HepG2 (cell line): ENCODE results near the gene ERCC6L2. TPM values are rescaled to one million over a fixed set of nuclear protein-coding genes. Genes with fewer than 3 reads are reported as not detected.

Experiments
- ATAC-seq: fragments of 200-7000 bp; cut with Tn5 transposase; 3 replicates; pipeline ENCODE4 v1.9.1; 2020; ENCODE audit warnings: mild to moderate bottlenecking, moderate library complexity
- BruUV-seq: library from RNA; stranded (reverse); fragments of 400-500 nt; replicated peaks from 2 replicates; lab custom pipeline; 2021; lab: Mats Ljungman, UMichigan
- CTCF ChIA-PET: fragments of 300-600 bp; formaldehyde crosslinking; extraction: SDS; loops from one replicate; lab custom pipeline; 2021; ENCODE audit warnings: low total read pairs, inconsistent platforms, low intra/inter-chr PET ratio; lab: Yijun Ruan, JAX
- POLR2A ChIA-PET: fragments of 350-600 bp; sonication (Branson Sonifier 250); formaldehyde crosslinking; loops from one replicate; lab custom pipeline; 2020; ENCODE audit warnings: antibody characterized with exemption, inconsistent platforms; lab: Yijun Ruan, JAX
- DNase-seq: peaks from one replicate; pipeline ENCODE4 v3.0.0-alpha.2; 2015; ENCODE audit warnings: low spot score
- FAIRE-seq: peaks from 3 replicates; lab custom pipeline; 2011; peaks lifted over from hg19 to GRCh38; lab: Jason Lieb, UNC
- H2AFZ ChIP-seq: one replicate; pipeline ENCODE4 v1.6.1; 2011; ENCODE audit warnings: low read length, inconsistent platforms
- H3K27ac ChIP-seq: fragments of 300-600 bp; 3 replicates; pipeline ENCODE4 v1.8.0; 2011; ENCODE audit warnings: mixed run types, mild to moderate bottlenecking, mixed read lengths, low read length, inconsistent platforms; ENCODE audit not compliant: insufficient read depth; ENCODE audit errors: extremely low read length
- H3K27me3 ChIP-seq, 2 experiments: fragments of 200-600 bp in 1 of 2; 2 replicates in 1 of 2; 3 replicates in 1 of 2; pipeline versions ENCODE4 v1.6.0 to v1.8.0; 2011; ENCODE audit warnings: low read length in 2 of 2, mild to moderate bottlenecking in 2 of 2, moderate library complexity in 2 of 2, inconsistent platforms in 1 of 2; ENCODE audit not compliant: insufficient read depth in 2 of 2, control insufficient read depth in 1 of 2
- H3K36me3 ChIP-seq, 2 experiments: fragments of 200-600 bp in 1 of 2; replicated peaks in 1 of 2; 2 replicates in 1 of 2; 3 replicates in 1 of 2; pipeline versions ENCODE4 v1.5.1 to v1.8.0; 2011; ENCODE audit warnings: low read length in 2 of 2, inconsistent platforms in 1 of 2; ENCODE audit not compliant: insufficient read depth in 2 of 2, control insufficient read depth in 1 of 2
- H3K4me1 ChIP-seq: 2 replicates; pipeline ENCODE4 v1.5.1; 2012; ENCODE audit warnings: low read length, inconsistent platforms; ENCODE audit not compliant: insufficient read depth
- H3K4me2 ChIP-seq: 2 replicates; pipeline ENCODE4 v1.6.0; 2011; ENCODE audit warnings: low read depth, low read length, inconsistent platforms
- H3K4me3 ChIP-seq, 3 experiments: fragments of 200-600 bp in 1 of 3; sonication (generic), shearing (Covaris generic) in 1 of 3; replicated peaks in 1 of 3; 2 replicates each; pipeline ENCODE4 v1.5.1; 2011 to 2016; ENCODE audit warnings: low read length in 3 of 3, inconsistent platforms in 2 of 3, low read depth in 2 of 3, mild to moderate bottlenecking in 2 of 3, control low read depth in 1 of 3, mixed read lengths in 1 of 3; ENCODE audit not compliant: insufficient read depth in 1 of 3
- H3K79me2 ChIP-seq: one replicate; pipeline ENCODE4 v1.6.1; 2011; ENCODE audit warnings: low read length, inconsistent platforms; ENCODE audit not compliant: insufficient read depth
- H3K9ac ChIP-seq: 2 replicates; pipeline ENCODE4 v1.6.0; 2011; ENCODE audit warnings: mild to moderate bottlenecking, low read depth, low read length, inconsistent platforms; ENCODE audit not compliant: insufficient read depth
- H3K9me3 ChIP-seq: 2 replicates; pipeline ENCODE4 v1.5.1; 2012; ENCODE audit warnings: mild to moderate bottlenecking, low read length
- H4K20me1 ChIP-seq: 2 replicates; pipeline ENCODE4 v1.6.0; 2011; ENCODE audit warnings: inconsistent platforms, mild to moderate bottlenecking, low read length, moderate library complexity; ENCODE audit not compliant: insufficient read depth
- AGO2 ChIP-seq: fragments of 200-400 bp; formaldehyde crosslinking; optimal IDR thresholded peaks from 2 replicates; pipeline ENCODE3; 2017; ENCODE audit warnings: mild to moderate bottlenecking, low read depth, low read length, moderate library complexity
- ATF7-NPFF ChIP-seq: sonication (generic); formaldehyde crosslinking; IDR thresholded peaks from 2 replicates; pipeline ENCODE4 v1.8.1; 2023; ENCODE audit warnings: mild to moderate bottlenecking, low read depth, missing genetic modification reagents, moderate library complexity
- DMAP1 ChIP-seq: IDR thresholded peaks from 2 replicates; pipeline ENCODE4 v1.6.1; 2016
- FOXM1 ChIP-seq: sonication (generic); formaldehyde crosslinking; IDR thresholded peaks from 2 replicates; pipeline ENCODE4 v1.5.0; 2020; ENCODE audit warnings: missing genetic modification reagents
- FOXP4 ChIP-seq: sonication (generic); formaldehyde crosslinking; IDR thresholded peaks from 2 replicates; pipeline ENCODE4 v1.4.0; 2020; ENCODE audit warnings: missing genetic modification reagents
- GATA4 ChIP-seq: sonication (generic); IDR thresholded peaks from 2 replicates; pipeline ENCODE4 v1.6.1; 2016; ENCODE audit warnings: antibody characterized with exemption, low read depth, borderline replicate concordance
- PHF5A ChIP-seq: IDR thresholded peaks from one replicate; pipeline ENCODE4 v1.6.1; 2018; ENCODE audit warnings: low read depth, missing genetic modification reagents; ENCODE audit not compliant: unreplicated experiment
- PHF8 ChIP-seq: sonication (generic); formaldehyde crosslinking; IDR thresholded peaks from 2 replicates; pipeline ENCODE4 v1.5.0; 2020; ENCODE audit warnings: missing genetic modification reagents
- ZMYM3 ChIP-seq: sonication (generic); formaldehyde crosslinking; IDR thresholded peaks from 2 replicates; pipeline ENCODE4 v1.5.1; 2020; ENCODE audit warnings: mild to moderate bottlenecking, missing genetic modification reagents
- ZNF121 ChIP-seq: sonication (generic); formaldehyde crosslinking; IDR thresholded peaks from 2 replicates; pipeline ENCODE4 v1.5.0; 2020; ENCODE audit warnings: mild to moderate bottlenecking, missing genetic modification reagents
- ZNF256 ChIP-seq: sonication (generic); formaldehyde crosslinking; conservative IDR thresholded peaks from 2 replicates; pipeline ENCODE4 v1.4.0; 2020; ENCODE audit warnings: missing genetic modification reagents
- ZNF562 ChIP-seq: sonication (generic); formaldehyde crosslinking; IDR thresholded peaks from 2 replicates; pipeline ENCODE4 v1.8.0; 2022; ENCODE audit warnings: missing genetic modification reagents, borderline replicate concordance
- ZNF746 ChIP-seq: sonication (generic); formaldehyde crosslinking; IDR thresholded peaks from 2 replicates; pipeline ENCODE4 v1.8.0; 2022; ENCODE audit warnings: mild to moderate bottlenecking, missing genetic modification reagents
- WGBS: methylation state at CpG from one replicate; pipeline ENCODE4 v1.1.6; 2017; ENCODE audit warnings: low lambda C conversion rate; 5-methylcytosine and 5-hydroxymethylcytosine counted together
- in situ Hi-C: cut with HindIII; loops from 2 replicates; pipeline ENCODE4 v1.10.0; 2017; ENCODE audit warnings: low pct_unique_long_range_greater_than_20kb; ENCODE audit not compliant: extremely low pct_ligation_motif_present
- intact Hi-C: fragments of 100-400 bp; cut with micrococcal nuclease; formaldehyde crosslinking; loops from one replicate; pipeline ENCODE4 v1.10.0; 2022; ENCODE audit not compliant: unreplicated experiment
- polyA plus RNA-seq, 8 experiments: library from polyadenylated mRNA; depleted of rRNA in 3 of 8; stranded (reverse) in 7 of 8; unstranded in 1 of 8; fragments of >200 nt; fragmentation: Illumina TruSeq in 4 of 8; extraction: Trizol in 4 of 8; gene quantifications; 2 replicates each; pipeline versions ENCODE4 v1.2.1 to v1.2.3, GENCODE V29; 2011 to 2016; ENCODE audit warnings: low read depth in 4 of 8, missing spikeins in 1 of 8, mixed read lengths in 1 of 8; ENCODE audit not compliant: insufficient read depth in 1 of 8
- total RNA-seq, 5 experiments: library from RNA; depleted of rRNA; stranded (reverse); fragments of >200 nt; fragmentation: Illumina TruSeq; extraction: Trizol; gene quantifications; 2 replicates each; pipeline ENCODE4 v1.2.3, GENCODE V29; 2016; ENCODE audit warnings: low read depth in 1 of 5
- TF ChIP-seq, protein P1 (sequence below): sonication (generic); formaldehyde crosslinking; IDR thresholded peaks from 2 replicates; pipeline ENCODE4 v1.5.0; 2020; ENCODE audit warnings: mild to moderate bottlenecking, missing genetic modification reagents, moderate library complexity

Gene ERCC6L2
- total and polyA plus RNA-seq, 2 of the 13 experiments (the other 11 are each of a cell fraction or from before 2014, with no cell fraction given) = 13.4 to 45.9 TPM

DNA sequence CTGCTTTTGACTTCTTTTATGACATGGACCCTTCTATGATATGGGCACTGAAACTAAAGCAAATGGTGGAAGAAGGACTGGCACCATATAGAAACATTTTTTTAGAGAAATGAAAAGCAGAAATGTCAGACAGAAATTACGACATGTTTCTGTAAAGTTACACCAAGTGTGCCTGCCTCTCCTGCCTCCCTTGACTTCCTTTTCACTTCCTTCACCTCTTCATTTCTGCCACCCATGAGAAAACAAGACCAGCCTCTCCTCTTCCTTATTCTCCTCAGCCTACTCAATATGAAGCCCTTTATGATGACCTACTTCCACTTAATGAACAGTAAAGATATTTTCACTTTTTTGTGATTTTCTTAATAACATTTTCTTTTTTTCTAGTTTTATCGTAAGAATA is 44.5 kb downstream of the ERCC6L2 start:
- Histone ChIP-seq H3K9ac (no peak overlapping the region), H3K79me2 (no peaks in the 10 kb centered on the region), H4K20me1 (no peaks in the 10 kb centered on the region), H2AFZ (no peak overlapping the region), H3K27ac (no peak overlapping the region), H3K4me2 (no peak overlapping the region), H3K4me1 (peaks cover 16% of the 10 kb centered on the region)
- BruUV-seq = no TSS peak
- no peak for FAIRE-seq
- in situ Hi-C loops = no loop called here
- intact Hi-C loops = no loop called here
- DNase-seq = no peak
- TF ChIP-seq ZNF746 (no peak), ZMYM3 (CRISPR knock-in tag) (no peak), ATF7-NPFF (CRISPR knock-in tag) (no peak), PHF5A (no peak), ZNF562 (CRISPR knock-in tag) (no peak), PHF8 (CRISPR knock-in tag) (no peak), DMAP1 (CRISPR knock-in tag) (no peak), GATA4 (no peak), ZNF121 (CRISPR knock-in tag) (no peak), ZNF256 (CRISPR knock-in tag) (no peak), FOXM1 (CRISPR knock-in tag) (no peak), FOXP4 (CRISPR knock-in tag) (no peak), AGO2 (no peak)
- TF ChIP-seq, protein P1, sequence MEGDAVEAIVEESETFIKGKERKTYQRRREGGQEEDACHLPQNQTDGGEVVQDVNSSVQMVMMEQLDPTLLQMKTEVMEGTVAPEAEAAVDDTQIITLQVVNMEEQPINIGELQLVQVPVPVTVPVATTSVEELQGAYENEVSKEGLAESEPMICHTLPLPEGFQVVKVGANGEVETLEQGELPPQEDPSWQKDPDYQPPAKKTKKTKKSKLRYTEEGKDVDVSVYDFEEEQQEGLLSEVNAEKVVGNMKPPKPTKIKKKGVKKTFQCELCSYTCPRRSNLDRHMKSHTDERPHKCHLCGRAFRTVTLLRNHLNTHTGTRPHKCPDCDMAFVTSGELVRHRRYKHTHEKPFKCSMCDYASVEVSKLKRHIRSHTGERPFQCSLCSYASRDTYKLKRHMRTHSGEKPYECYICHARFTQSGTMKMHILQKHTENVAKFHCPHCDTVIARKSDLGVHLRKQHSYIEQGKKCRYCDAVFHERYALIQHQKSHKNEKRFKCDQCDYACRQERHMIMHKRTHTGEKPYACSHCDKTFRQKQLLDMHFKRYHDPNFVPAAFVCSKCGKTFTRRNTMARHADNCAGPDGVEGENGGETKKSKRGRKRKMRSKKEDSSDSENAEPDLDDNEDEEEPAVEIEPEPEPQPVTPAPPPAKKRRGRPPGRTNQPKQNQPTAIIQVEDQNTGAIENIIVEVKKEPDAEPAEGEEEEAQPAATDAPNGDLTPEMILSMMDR (CRISPR knock-in tag) = no peak
- TF ChIP-seq, all 625 proteins: peak for 0
- peaks cover 9 to 48% of the 10 kb centered on the region in 2 experiments for H3K36me3 ChIP-seq
- 96% methylated on average over 2 of the region's 2 CpGs for WGBS
- ChIA-PET POLR2A (no interaction called here), CTCF (no interaction called here)
- no peak overlapping the region for H3K4me3 ChIP-seq
- no peak for ATAC-seq
- no peaks in the 10 kb centered on the region for H3K27me3 ChIP-seq
- H3K9me3 ChIP-seq = no peaks in the 10 kb centered on the region
